HG02798 (cell line): Measurements from ENCODE around the gene PXDN.

ENCODE experiments used
- ATAC-seq: cut with Tn5 transposase; IDR thresholded peaks from one replicate; pipeline ENCODE4 v1.9.1; 2021; ENCODE audit warnings: mild to moderate bottlenecking; ENCODE audit not compliant: unreplicated experiment, poor library complexity

Gene PXDN

DNA sequence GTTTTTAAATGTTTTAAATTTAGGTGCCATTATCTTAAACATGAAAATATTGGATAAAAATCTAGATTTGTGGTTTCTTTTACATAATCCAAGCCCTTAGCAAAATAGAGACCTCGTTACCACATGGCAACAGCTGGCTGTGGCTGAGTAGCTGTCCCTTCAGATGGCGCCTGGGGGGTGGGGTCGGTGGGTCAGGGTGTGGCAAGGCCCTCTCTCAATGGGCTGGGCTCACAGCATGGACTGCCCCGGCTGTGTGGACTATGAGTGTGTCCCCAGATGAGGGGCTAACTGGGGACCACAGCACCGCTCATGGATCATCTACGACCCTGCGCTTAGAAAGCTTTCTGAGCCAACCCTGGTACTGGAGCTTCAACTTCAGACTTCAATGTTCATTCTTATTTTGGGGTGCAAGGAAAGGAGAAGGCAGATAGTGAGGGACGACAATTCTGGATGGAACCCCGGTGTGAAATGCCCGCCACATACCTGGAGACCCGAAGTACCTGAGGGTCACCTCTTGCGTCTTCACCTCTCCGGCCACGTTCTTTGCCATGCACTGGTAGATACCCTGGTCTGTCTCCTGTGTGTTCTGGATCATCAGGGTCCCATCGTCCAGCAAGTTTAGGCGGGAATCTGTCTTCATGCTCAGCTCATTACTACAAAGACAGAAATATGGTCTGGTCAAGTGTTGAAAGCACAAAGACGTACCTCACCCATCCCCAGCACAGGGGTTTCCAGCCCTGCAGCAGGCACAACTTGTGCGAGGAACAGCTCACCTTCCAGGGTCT lies 71.0 kb downstream of the PXDN start:
- ATAC-seq: no peak

DNA sequence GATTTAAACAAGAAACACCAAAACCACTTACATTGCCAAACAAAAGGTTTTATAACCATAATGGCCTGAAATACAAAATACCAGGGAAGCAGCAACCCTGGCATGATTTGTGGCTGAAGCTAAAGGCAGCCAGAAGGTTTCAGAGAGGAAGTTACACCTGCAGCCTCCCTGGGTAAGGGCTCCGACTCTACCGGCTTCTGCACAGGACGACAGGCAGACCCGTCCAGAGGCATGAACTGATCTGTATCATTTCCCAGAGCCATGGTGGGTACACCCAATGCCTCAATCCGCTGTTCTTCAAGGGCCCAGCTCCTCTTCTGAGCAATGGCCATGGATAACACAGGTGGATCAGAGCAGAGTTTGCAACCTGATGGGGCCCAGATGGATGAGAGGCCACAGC lies 71.6 kb downstream of the PXDN start:
- no peak for ATAC-seq

DNA sequence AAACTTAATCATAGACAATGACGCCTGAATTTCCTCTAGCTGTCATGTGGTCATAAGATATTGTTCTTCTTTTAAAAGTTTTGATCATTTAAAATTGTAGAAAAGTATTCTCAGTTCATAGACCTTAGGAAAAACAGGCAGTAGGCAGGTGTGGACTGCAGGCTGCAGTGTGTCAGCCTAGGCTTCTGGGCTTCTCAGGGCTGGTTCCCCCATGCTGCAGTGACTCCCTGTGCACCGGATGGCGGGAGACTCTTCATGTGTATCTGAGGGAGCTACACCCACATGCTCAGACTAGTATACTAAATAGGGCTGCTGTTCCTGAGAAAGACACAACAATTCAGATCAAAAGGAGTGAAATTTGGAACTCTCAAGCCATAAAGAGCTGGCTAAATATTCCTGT lies 72.4 kb downstream of the PXDN start:
- ATAC-seq: no peak

GRCh38 chr2:1670636-1671035 lies 73.7 kb downstream of the PXDN start:
- ATAC-seq: no peak

GRCh38 chr2:1665761-1666505 lies 78.4 kb downstream of the PXDN start:
- ATAC-seq: no peak

DNA sequence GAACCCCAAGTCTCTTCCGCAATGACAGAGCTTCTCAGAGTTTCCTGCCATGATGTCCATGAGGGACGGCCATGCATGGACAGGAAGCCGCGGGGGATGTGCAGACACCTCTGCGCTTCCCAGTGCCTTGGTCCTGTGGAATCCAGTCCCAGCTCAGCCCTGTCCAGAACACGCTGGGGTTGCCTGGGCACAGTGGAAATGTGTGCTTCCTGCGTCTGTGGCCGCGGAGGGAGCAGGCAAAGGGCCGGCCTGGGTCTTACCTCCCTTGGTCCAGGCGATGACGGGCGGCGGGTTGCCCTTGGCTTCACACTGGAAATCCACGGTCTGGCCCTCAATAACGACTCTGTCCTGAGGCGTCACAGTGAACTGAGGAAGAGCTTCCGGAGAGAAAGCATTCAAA lies 79.6 kb downstream of the PXDN start:
- no peak for ATAC-seq

GRCh38 chr2:1664076-1664605 lies 80.2 kb downstream of the PXDN start:
- ATAC-seq: no peak

DNA sequence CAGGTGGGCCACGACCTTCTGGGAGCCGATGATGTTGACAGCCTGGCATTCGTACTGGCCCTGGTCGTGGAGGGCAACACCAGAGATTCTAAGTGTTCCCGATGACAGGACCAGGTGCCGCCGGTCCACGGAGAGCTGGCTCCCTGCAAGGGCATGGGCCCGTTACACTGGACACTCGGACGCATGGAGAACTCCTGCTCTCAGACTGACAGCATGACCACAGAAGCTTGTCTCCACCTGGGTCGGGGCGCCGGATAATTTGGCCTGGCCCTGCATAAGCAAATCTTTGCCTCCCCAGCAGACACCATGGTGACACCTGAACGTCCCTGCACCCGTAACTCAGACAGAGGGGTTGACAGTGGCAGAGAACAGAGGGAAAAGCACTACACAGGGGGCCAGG lies 80.7 kb downstream of the PXDN start:
- no peak for ATAC-seq

GRCh38 chr2:1662606-1663180 lies 81.6 kb downstream of the PXDN start:
- no peak for ATAC-seq

DNA sequence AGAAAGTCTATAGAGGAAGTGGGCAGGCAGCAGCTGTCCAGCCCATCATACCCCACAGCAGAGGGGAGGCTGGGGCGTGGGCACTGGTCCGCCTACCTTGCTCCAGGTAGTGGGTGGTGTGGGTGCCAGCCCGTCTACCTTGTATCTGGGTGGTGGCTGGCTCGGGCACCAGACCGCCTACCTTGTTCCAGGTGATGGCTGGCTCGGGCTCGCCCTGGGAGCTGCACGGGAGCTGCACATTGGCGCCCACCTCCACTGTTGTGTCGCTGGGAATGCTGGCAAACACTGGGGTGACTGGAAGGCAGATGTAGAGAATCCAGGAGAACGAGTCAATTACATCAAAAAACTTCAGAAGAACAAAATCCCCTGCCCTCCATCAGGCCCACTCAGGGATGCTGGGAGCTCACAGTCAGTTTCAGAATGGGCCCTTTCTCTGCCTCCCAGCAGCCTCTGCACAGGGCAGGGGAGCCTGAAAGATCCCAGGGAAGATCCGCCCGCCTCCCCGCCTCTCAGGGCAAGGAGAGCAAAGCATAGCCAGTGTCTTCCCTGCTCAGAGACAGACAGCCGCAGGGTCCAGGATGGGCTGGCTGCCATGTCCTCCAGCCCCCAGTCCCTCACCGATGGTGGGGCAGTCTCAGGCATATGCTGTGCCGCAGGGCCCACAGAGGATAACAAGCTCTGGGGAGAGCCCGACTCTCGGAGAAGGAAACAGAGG lies 82.3 kb downstream of the PXDN start:
- no peak for ATAC-seq

DNA sequence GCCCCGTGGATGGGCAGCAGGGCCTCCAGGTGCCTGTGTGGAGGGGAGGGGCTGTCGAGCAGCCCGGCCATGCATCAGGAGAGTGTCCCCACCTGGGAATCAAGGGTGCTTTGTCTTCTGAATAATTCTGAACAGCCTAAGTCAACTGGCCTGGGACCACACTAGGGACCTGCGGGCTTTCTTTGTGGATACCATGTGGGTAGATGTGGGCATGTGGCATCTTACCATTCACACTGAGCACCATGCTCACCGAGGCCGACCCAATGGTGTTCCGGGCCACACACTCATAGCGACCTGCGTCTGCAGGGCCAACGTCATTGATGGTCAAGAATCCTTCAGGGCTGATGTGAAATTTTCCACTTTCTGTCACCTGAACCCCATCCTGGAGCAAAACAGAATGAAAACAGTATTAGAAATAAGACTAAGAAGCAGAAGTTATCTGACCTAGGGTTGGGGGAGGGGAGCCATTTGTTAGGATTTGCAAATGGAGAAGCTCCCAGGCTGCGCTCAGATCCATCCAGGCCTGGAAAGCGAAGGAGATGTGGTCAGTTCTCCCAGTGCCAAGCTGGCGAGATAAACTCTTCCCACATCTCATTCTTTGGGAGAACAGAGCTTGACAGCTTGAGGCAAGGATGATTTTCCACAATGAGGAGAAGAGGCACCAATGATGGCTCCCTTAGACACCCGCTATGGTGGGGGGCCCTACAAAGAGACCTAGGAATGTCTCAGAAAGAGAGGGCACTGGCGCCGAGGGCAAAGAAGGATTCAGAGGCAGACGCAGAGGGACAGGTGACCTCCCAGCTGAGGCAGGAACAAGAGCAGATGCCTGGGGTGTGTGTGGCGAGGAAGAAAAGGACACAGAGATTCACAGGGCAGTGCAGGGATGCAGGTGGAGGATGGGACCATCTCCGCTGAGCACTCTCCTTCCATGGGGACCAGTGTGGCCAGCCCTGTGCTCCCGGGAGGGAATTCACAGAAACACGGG lies 83.4 kb downstream of the PXDN start:
- no peak for ATAC-seq

GRCh38 chr2:1659951-1660565 lies 84.3 kb downstream of the PXDN start:
- no peak for ATAC-seq

DNA sequence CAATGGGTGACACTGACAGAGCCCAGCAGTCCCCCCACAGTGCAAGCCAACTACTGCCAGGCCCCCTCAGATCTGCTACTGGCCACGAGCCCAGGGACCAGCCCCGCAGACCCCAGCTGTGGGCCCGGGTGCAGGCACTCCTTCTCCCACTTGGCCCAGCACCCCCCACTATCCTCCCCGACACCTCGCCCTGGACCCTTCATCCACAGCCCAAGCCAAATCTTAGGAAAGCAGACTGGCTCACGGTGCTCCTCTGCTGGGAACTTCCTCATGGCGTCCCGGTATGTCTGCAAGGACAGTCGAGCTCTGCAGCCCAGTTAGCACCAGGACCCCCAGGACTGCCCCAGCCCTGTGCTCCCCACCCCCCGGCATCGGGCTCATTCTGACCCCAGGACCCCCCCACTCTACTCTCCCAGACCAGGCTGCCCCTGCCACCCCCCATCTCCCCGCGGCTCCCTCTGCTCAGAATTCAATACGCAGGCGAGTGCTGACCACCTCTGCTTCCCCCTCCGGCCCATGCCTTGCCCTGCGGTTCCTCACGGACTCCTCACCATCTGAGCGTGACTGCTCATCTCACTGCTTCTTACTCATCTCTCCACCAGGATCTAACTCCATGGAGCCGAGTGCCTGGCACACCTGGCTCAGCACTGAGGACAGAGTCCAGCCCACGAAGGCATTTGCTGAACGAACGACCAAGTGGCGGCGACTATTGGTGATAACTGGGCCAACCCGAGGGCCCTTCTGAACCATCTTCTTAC lies 85.7 kb downstream of the PXDN start:
- no peak for ATAC-seq

DNA sequence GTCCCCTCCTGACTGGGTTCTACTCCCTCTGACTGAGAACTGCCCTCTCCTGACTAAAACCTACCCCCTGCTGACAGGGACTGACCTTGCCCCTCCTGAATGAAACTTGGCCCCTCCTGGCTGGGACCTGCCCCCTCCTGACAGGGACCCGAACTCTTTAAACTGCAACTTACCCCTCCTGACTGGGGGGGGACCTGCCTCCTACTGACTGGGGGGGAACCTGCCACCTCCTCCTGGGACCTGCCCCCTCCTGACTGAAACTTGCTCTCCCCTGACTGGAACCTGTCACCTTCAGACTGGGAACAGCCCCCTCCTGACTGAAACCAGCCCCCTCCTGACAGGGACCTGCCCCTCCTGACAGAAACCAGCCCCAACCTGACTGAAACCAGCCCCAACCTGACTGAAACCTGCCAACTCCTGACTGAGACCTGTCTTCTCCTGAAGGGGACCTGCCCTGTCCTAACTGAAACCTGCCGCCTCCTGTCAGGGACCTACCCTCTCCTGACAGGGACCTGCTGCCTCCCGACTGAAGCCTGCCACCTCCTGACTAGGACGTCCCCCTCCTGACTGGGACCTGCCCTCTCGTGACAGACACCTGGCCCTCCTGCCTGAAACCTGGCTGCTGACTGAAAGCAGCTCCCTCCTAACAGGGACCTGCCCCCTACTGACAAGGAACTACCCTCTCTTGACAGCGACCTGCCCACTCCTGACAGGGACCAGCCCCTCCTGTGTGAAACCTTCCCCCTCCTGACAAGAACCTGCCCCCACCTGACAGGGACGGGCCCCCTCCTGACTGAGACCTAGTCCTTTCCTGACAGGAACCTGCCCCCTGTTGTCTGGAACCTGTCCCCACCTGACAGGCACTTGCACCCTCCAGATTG lies 87.1 kb downstream of the PXDN start:
- no peak for ATAC-seq

DNA sequence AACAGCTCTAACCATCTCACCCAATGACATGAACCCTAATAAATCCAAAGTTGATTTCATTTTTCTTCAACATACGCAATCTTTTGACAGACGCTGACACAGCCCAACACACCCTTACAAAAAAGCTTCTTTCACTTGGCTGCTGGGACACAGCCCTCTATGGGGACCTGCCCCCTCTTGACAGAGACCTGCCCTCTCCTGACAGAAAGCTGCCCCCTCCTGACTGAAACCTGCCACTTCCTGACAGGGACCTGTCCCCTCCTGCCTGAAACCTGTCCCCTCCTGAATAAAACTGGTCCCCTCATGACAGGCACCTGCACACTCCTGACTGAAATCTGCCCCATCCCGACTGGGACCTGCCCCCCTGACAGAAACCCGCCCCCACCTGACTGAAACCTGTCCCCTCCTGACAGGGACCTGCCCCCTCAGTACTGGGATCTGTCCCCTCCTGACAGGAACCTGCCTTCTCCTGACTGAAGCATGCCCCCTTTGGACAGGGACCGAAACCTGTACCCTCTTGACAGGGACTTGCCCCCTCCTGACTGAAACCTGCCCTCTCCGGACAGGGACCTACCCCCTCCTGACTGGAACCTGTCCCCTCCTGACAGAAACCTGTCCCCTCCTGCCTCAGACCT lies 87.9 kb downstream of the PXDN start:
- no peak for ATAC-seq

- no peak for ATAC-seq
Measured at GRCh38 chr2:1655461-1655860, 88.9 kb downstream of the PXDN start.
